ENCODE data around the gene KLHDC7A.

DNA sequence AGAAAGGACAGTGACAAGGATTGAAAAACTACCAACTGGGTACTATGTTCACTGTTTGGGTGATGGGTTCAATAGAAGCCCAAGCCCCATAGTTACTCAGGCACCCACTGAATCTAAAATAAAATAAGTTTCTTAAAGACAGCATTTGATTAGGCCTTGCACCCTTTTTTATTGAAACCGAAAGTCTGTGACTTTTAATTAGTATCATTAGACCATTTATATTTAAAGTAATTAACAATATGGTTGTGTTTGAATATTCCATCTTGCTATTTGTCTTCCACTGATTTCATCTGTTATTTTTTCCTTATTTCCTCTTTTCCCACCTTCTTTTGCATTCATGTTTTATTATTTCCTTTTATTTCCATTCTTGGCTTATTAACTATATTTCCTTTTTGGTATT lies 27.4 kb downstream of the KLHDC7A start:
- TF ChIP-seq GATA2 (IDR thresholded peaks at IDR 0.05; ENCODE audit: low read depth, low read length): no peak
- TF ChIP-seq GATA3 (IDR thresholded peaks at IDR 0.05; ENCODE audit: low read depth, low read length): no peak
